HCEC 1CT (cell line): Measurements from ENCODE around the gene CDH4.

Source experiments
- DNase-seq: peaks from one replicate; pipeline ENCODE4 v3.0.0-alpha.2; 2017

The CDH4 gene

GRCh38 chr20:61779176-61779965 is 527.3 kb downstream of the CDH4 start:
- DNase-seq, result no peak

GRCh38 chr20:61780066-61780465 is 528.0 kb downstream of the CDH4 start:
- DNase-seq, result no peak

GRCh38 chr20:61784801-61785566 is 532.9 kb downstream of the CDH4 start:
- no peak for DNase-seq

- DNase-seq, result no peak
These were observed 533.4 kb downstream of the CDH4 start for GRCh38 chr20:61785567-61785816.

- DNase-seq, result no peak
These were observed 534.2 kb downstream of the CDH4 start for GRCh38 chr20:61786230-61786629.

GRCh38 chr20:61788343-61788742 is 536.3 kb downstream of the CDH4 start:
- DNase-seq, result no peak

- DNase-seq, result no peak
These were observed 537.3 kb downstream of the CDH4 start for GRCh38 chr20:61789329-61789728.

- no peak for DNase-seq
These were observed 538.2 kb downstream of the CDH4 start for GRCh38 chr20:61790116-61790827.

- DNase-seq, result no peak
These were observed 539.9 kb downstream of the CDH4 start for GRCh38 chr20:61791995-61792394.

GRCh38 chr20:61795669-61796630 is 543.9 kb downstream of the CDH4 start:
- no peak for DNase-seq

- no peak for DNase-seq
These were observed 544.7 kb downstream of the CDH4 start for GRCh38 chr20:61796738-61797137.

- no peak for DNase-seq
These were observed 545.1 kb downstream of the CDH4 start for GRCh38 chr20:61797200-61797599.

- no peak for DNase-seq
These were observed 545.9 kb downstream of the CDH4 start for GRCh38 chr20:61797971-61798411.

GRCh38 chr20:61798632-61799031 is 546.6 kb downstream of the CDH4 start:
- DNase-seq, result no peak

- no peak for DNase-seq
These were observed 547.4 kb downstream of the CDH4 start for GRCh38 chr20:61799394-61799923.

- DNase-seq, result no peak
These were observed 547.9 kb downstream of the CDH4 start for GRCh38 chr20:61799928-61800327.

GRCh38 chr20:61800359-61801064 is 548.5 kb downstream of the CDH4 start:
- no peak for DNase-seq

- no peak for DNase-seq
These were observed 549.0 kb downstream of the CDH4 start for GRCh38 chr20:61801065-61801360.

- no peak for DNase-seq
These were observed 549.4 kb downstream of the CDH4 start for GRCh38 chr20:61801428-61801827.

GRCh38 chr20:61801857-61802442 is 549.9 kb downstream of the CDH4 start:
- no peak for DNase-seq

- DNase-seq, result no peak
These were observed 550.8 kb downstream of the CDH4 start for GRCh38 chr20:61802721-61803311.
